GM21737 (cell line): ENCODE measurements around the gene PPM1H.
"Not testable (repeated sequence)": the region's sequence is repeated elsewhere in the genome, so short reads cannot be mapped to it uniquely, and the experiment has no call there.

Source experiments
- ATAC-seq: cut with Tn5 transposase; IDR thresholded peaks from one replicate; pipeline ENCODE4 v1.9.1; 2021; ENCODE audit warnings: mild to moderate bottlenecking, moderate library complexity; ENCODE audit not compliant: unreplicated experiment

The PPM1H gene

GRCh38 chr12:62843716-62844115, 91.2 kb downstream of the PPM1H start:
- no peak for ATAC-seq

GRCh38 chr12:62841846-62842245, 93.1 kb downstream of the PPM1H start:
- ATAC-seq, result no peak

DNA sequence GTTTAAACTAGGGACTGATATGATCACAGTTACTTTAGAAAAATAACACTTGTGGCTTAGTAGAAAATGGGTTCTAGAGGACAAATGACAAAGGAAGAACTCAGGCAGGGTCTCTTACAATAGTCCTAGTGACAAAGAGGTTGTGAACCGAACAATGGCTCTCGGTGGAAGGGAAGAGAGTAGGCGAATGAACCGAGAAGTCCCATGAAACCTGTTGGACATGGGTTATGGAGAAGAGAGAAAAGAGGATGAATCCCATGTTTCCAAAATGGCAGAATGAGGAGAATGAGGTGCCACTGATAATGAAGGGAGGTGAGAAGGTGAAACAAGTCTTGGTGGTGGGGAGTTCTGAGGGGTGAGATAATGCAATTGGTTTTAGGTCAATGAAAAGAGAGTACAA, 94.1 kb downstream of the PPM1H start:
- no peak for ATAC-seq

- ATAC-seq, result no peak
Measured at GRCh38 chr12:62839869-62840660, 94.9 kb downstream of the PPM1H start.

GRCh38 chr12:62834971-62835547, 99.9 kb downstream of the PPM1H start:
- no peak for ATAC-seq

- ATAC-seq, result no peak
Measured at GRCh38 chr12:62834406-62834805, 100.5 kb downstream of the PPM1H start.

DNA sequence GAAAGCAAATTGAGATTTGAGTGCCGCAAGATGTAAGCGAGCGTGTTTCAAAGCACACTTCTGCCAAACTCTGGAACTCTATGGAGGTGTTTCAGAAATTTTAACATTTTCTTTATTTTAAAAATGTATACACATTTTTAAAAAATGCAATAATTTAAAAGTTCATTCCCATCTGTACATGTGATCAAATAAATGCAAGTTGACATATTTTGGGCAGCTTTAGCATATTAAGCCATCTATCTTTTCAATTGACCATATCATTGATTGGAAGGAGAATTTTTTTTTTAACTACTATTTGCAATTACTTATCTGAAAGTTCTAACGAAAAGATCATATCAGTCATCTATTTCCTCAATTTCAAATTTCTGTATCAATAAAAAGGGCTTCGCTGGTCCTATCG, 101.3 kb downstream of the PPM1H start:
- ATAC-seq, result no peak

DNA sequence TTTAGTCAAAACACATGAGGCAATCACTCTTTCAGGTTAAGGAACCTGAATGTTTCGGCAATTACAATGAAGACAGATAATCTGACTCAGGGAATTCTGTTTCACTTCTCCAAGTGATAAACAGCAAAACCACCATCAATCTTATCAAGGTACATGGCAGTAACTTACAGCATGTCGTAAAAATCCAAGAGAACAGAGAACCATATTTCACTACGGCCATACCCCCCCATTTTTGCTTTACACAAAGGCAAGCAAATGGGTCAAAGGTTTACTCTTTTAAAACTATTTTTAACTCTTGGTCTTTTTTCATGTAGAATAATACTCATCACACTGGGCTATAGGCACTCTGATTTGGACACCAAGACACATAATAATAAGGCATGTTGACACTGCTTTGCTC, 102.4 kb downstream of the PPM1H start:
- ATAC-seq, result no peak

GRCh38 chr12:62832027-62832426, 102.9 kb downstream of the PPM1H start:
- no peak for ATAC-seq

DNA sequence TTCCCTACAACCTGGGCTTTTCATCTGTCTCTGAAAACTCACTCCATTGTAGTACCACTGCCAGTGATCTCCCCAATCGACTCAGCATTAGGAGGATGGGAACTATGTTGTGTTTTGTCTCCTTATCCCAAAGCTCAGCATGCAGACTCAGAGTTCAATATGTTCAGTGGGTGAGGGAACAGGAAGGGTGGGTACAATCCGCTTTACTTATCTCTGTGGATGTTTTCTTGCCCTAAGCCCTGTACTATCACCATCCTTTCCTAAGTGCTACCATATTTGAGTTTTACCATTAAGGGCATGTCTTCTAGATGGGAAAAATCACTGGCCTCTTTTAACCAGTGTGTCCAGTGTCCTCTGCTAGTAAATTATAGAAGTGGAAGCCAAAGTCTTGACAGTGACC, 107.1 kb downstream of the PPM1H start:
- ATAC-seq, result no peak

- ATAC-seq, result no peak
Measured at GRCh38 chr12:62827042-62827441, 107.9 kb downstream of the PPM1H start.

DNA sequence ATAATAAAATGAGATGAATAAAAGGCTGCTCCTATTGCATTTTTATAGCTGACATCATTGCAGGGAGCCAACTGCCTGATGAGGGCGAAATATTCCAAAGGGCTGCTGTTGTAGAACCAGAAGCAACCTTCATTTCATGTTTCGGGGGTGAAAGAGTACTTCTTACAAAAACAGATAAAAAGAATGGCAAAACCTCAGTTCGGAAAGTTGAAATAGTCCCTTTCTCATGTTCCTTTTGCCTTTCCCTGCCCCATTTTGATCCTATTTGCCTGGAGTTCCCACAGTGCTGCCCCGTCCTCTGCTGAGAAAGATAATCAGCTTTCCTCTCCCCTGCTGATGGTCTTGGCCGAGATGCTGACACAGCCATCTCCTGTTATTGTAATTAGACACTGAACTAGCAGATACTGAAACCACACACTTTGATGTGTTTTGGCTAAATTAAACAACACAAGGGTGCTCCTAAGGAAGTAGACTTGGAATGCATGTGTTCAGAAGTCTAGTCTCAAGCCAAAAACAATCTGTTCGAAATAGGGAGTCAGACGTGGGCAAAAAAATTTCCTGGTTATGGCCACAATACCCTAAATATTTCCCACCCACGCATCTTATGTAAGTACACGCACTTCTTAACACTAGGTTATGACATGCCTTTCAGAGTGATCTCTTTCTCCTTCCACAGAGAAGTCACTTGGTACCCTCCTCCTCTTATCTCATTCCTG, 117.2 kb downstream of the PPM1H start:
- no peak for ATAC-seq

DNA sequence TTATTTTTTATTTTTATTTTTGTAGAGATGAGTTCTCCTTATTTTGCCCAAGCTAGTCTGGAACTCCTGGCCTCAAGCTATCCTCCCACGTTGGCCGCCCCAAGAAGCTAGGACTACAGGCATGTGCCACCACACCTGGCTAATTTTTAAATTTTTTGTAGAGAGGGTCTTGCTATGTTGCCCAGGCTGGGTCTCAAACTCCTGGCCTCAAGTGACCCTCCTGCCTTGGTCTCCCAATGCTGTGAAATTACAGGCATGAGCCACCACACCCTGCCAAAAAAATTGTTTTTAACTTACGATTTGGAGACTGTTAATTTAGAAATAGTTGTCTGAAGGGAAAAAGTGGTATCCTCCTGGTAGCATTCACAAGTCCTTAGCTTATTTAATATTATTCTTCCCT, 120.7 kb downstream of the PPM1H start:
- no peak for ATAC-seq

- ATAC-seq, result no peak
Measured at GRCh38 chr12:62813031-62813829, 121.7 kb downstream of the PPM1H start.

DNA sequence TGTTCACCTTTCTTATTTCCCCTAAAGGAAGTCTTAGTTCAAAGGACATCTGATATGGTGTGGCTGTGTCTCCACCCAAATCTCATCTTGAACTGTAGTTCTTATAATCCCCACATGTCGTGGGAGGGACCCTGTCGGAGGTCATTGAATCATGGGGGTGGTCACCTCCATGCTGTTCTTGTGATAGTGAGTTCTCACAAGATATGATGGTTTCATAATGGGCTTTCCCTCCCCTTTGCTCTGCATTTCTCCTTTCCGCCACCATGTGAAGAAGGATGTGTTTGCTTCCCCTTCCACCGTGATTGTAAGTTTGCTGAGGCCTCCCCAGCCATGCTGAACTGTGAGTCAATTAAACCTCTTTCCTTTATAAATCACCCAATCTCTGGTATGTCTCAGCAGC, 123.5 kb downstream of the PPM1H start:
- ATAC-seq, result not testable (repeated sequence)

DNA sequence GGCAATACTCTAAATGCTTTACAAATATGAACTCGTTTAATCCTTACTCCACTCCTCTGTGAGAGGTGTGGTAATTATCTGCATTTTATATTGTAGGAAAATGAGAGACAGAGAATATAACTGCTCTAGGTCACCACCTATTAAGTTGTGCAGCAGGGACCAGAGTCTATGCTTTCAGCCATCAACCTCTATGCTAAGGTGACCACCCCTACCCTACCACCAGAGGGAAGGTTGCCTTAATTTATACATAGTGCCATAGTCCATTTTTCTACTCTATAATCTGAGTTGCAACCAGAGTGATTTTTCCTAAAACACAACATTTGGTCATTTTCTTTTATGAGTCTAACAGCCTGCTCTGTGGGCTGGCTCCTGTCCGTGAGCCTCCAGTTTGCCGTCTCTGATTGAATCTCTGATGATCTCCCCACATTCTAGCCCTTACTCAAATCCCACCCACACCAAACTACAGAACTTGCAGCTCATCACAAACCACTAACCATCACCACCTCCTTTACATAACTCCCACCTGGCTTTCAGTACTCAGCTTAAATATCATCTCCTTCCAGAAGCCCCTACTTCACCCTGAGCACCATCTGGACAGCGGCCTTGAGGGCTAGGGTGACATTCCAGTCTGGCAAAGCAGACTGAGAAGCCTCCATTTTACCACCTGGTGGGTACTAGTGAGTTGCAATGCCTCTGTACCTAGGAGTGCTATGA, 126.6 kb downstream of the PPM1H start:
- ATAC-seq, result no peak

GRCh38 chr12:62806893-62807292, 128.1 kb downstream of the PPM1H start:
- no peak for ATAC-seq

DNA sequence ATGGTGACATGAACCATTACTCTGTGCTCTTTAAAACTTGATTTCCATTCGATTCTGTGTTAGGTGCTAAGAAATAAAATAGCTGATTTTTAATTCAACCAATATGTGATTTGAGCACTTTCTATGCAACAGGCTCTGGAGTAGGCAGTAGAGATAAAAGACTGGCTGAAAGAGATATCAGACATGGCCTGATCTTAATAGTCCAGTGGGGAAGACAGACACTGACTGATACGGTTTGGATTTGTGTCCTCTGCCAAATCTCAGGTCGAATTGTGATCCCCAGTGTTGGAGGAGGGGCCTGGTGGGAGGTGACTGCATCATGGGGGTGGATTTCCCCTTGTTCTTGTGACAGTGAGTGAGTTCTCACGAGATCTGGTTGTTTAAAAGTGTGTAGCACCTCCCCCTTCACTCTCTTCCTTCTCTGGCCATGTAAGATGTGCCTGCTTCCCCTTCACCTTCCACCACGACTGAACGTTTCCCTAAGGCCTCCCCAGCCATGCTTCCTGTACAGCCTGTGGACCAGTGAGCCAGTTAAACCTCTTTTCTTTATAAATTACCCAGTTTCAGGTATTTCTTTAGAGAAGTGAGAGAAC, 128.6 kb downstream of the PPM1H start:
- ATAC-seq, result no peak

GRCh38 chr12:62805517-62805916, 129.4 kb downstream of the PPM1H start:
- no peak for ATAC-seq

DNA sequence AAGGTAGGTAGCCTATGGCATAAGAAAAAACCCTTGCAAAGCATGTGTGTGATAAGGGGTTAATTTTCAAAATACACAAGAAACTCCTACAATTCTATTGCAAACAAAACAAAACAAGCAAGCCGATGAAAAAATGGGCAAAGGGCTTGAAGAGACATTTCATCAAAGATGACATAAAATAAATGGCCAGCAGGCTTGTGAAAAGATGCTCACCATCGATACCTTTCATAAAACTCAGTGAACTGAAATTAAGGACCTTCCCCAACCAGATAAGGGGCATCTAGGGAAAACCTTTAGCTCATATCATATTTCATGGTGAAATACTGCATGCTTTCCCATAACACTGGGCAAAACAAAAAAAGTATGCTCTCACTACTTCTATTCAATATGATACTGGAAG, 131.2 kb downstream of the PPM1H start:
- ATAC-seq, result no peak
